ENCODE results near the gene SSTR3. TPM values are rescaled to one million over a fixed set of nuclear protein-coding genes. Genes with fewer than 3 reads are reported as not detected.

The SSTR3 gene
- total RNA-seq, 1 donor from 2014 or later, result 0.69 TPM

DNA sequence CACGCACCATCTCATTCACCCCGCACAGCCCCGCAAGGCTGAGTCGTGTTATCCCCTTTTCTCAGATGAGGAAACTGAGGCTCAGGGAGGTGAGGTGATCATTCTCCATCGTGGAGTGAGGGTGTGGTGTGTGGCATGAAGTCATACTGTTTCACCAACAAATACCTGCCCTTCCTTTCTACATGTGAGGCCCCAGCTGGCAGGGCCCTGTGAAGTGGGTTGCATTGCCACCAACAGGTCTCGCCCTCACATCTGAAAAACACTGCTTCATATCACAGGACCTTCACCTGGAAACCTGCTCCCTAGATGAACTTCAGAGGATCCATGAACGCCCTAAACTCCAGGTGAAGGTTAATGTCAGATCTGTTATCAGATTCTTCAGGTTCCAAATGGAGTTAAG, 4.3 kb downstream of the SSTR3 start:
- H3K27me3 Mint-ChIP-seq (ENCODE audit: low read depth), result peaks cover 1% of the 10 kb centered on the region
- H3K4me3 Mint-ChIP-seq, result no peak overlapping the region
- no peaks in the 10 kb centered on the region for H3K36me3 Mint-ChIP-seq
- H3K9me3 Mint-ChIP-seq, result no peaks in the 10 kb centered on the region
- TF ChIP-seq, protein P1, sequence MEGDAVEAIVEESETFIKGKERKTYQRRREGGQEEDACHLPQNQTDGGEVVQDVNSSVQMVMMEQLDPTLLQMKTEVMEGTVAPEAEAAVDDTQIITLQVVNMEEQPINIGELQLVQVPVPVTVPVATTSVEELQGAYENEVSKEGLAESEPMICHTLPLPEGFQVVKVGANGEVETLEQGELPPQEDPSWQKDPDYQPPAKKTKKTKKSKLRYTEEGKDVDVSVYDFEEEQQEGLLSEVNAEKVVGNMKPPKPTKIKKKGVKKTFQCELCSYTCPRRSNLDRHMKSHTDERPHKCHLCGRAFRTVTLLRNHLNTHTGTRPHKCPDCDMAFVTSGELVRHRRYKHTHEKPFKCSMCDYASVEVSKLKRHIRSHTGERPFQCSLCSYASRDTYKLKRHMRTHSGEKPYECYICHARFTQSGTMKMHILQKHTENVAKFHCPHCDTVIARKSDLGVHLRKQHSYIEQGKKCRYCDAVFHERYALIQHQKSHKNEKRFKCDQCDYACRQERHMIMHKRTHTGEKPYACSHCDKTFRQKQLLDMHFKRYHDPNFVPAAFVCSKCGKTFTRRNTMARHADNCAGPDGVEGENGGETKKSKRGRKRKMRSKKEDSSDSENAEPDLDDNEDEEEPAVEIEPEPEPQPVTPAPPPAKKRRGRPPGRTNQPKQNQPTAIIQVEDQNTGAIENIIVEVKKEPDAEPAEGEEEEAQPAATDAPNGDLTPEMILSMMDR (IDR thresholded peaks at IDR 0.05; ENCODE audit: unreplicated experiment), result no peak
- H3K27ac Mint-ChIP-seq, result no peak overlapping the region
- DNase-seq (ENCODE audit: low spot score in 2 of 2, unreplicated experiment in 2 of 2), result no peak
- peaks cover 30% of the 10 kb centered on the region for H3K4me1 Mint-ChIP-seq

DNA sequence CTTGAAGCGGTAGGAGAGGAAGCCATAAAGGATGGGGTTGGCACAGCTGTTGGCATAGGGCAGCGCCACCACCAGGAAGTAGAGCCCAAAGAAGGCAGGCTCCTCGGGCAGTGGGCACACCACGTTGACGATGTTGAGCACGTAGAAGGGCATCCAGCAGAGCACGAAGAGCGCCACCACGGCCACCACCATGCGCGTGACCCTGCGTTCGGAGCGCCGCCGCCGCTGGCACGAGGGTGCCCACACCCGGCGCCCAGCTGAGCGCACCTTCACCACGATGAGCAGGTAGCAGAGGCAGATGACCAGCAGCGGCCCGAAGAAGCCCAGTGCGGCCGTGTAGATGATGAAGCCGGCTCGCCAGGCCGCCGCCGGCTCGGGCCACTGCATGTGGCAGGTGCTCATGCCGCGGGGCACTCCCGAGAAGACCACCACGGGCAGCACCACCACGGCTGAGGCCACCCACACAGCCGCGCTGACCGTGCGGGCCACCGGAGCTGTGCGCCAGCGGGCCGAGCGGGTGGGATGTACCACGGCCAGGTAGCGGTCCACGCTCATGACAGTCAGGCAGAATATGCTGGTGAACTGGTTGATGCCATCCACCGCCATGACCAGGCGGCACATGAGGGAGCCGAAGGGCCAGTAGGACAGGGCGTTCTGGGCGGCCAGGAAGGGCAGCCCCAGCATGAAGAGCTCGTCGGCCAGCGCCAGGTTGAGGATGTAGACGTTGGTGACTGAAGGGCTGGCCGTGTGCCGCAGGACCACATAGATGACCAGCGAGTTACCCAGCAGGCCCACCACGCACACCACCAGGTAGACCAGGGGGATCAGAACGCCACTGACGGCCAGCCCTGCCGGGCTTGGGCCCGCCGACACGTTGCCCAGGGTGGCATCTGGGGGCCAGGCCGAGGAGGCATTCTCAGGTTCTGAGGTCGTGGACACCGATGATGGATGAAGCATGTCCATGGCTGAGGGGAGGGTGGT, 5.1 kb downstream of the SSTR3 start:
- Mint-ChIP-seq H3K27me3 (ENCODE audit: low read depth) (peaks cover 1% of the 10 kb centered on the region), H3K36me3 (no peaks in the 10 kb centered on the region), H3K4me3 (no peak overlapping the region), H3K9me3 (no peaks in the 10 kb centered on the region), H3K4me1 (peaks cover 22% of the 10 kb centered on the region), H3K27ac (no peak overlapping the region)
- TF ChIP-seq, protein P1 (IDR thresholded peaks at IDR 0.05; ENCODE audit: unreplicated experiment), result no peak
- no peak for DNase-seq (ENCODE audit: low spot score in 2 of 2, unreplicated experiment in 2 of 2)

DNA sequence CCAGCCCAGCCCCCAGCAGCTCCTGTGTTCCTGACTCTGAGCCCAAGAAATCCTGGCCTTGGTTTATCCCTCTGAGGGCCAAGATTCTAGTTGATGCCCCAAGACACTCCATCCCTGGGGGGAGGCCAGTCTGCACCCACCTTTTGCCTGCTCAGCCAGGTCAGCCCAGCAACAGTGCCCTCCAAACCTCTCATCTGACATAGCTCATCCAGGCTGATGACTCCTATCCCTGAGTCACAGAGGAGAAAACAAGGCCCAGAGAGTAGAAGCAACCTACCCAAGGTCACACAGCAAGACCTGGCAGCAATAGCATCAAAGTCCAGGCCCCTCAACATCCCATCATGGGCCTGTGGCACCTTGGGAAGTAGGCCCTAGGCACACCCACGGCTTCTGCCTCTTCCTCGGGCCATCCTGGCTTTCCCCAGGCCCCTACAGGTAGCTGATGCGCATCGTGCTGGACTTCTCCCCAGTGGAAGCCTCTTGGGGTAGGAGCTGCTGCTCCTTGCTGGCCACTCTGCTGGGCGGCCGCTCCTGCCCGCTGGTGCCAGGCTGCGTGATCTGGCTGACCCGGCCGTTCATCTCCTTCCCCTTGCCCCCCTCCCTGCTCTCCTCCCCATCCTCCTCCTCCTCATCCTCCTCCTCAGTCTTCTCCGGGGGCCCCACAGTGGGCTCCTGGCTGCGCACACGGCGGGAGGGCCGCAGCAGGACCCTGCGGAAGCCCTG, 6.0 kb downstream of the SSTR3 start:
- H3K9me3 Mint-ChIP-seq, result no peaks in the 10 kb centered on the region
- TF ChIP-seq, protein P1 (IDR thresholded peaks at IDR 0.05; ENCODE audit: unreplicated experiment), result no peak
- H3K27me3 Mint-ChIP-seq (ENCODE audit: low read depth), result peaks cover 1% of the 10 kb centered on the region
- no peak overlapping the region for H3K4me3 Mint-ChIP-seq
- no peaks in the 10 kb centered on the region for H3K36me3 Mint-ChIP-seq
- H3K4me1 Mint-ChIP-seq, result peaks cover 13% of the 10 kb centered on the region
- no peak for DNase-seq (ENCODE audit: low spot score in 2 of 2, unreplicated experiment in 2 of 2)
- no peak overlapping the region for H3K27ac Mint-ChIP-seq

DNA sequence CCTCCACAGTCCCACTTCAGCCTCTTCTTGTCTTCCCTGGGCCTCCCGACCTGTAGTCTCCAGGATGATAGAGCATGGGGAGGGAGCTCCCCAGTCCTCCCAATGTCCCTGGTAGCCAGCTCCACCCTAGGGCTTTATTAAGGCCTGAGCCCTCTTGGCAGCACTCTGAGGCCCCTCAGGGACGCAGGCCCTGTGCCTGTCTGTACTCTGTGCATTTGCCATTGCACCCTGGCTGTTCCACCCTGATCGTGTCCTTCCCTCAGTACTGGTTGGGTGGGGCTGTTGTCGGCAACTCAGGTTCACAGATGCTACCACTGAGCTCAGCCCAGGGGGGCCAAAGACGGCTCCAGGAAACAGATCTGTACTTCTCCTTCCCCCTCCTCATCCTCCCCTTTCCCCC, 7.2 kb downstream of the SSTR3 start:
- H3K9me3 Mint-ChIP-seq, result no peaks in the 10 kb centered on the region
- H3K4me3 Mint-ChIP-seq, result no peak overlapping the region
- peaks cover 5% of the 10 kb centered on the region for H3K4me1 Mint-ChIP-seq
- no peaks in the 10 kb centered on the region for H3K27me3 Mint-ChIP-seq (ENCODE audit: low read depth)
- DNase-seq (ENCODE audit: low spot score in 2 of 2, unreplicated experiment in 2 of 2), result no peak
- TF ChIP-seq, protein P1 (IDR thresholded peaks at IDR 0.05; ENCODE audit: unreplicated experiment), result no peak
- no peaks in the 10 kb centered on the region for H3K36me3 Mint-ChIP-seq
- no peak overlapping the region for H3K27ac Mint-ChIP-seq

DNA sequence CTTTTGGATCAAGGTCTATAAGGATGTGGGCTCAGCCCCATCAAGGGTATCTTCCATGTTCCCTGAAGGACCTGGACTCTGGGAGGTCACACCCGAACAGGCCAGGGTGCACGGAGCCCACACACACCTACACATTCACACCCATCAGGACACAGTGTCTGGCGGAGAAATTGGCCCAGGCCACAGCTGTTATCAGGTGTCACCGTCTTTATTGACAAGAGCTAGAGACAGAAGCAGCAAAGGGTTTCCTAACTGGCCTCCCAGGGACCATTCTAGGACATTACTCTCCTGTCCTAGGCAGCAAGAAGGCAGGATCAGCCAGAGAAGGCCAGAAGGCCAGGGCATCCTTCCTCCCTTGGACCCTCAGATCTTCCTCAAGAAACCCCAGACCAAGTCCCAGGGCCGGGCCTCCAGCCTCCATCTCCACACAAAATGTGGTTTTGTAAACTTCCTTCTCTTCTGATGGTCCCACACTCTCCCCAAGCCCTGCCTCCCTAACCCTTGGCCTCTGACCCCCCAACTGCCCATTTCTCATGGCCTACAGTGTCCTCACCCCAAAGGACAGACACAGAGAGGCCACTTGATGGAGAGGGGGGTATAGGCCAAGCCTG, 8.1 kb downstream of the SSTR3 start:
- no peaks in the 10 kb centered on the region for H3K36me3 Mint-ChIP-seq
- H3K9me3 Mint-ChIP-seq, result no peaks in the 10 kb centered on the region
- peaks cover 5% of the 10 kb centered on the region for H3K4me1 Mint-ChIP-seq
- H3K27me3 Mint-ChIP-seq (ENCODE audit: low read depth), result no peaks in the 10 kb centered on the region
- DNase-seq (ENCODE audit: low spot score in 2 of 2, unreplicated experiment in 2 of 2), result no peak
- no peak overlapping the region for H3K4me3 Mint-ChIP-seq
- TF ChIP-seq, protein P1 (IDR thresholded peaks at IDR 0.05; ENCODE audit: unreplicated experiment), result no peak
- no peak overlapping the region for H3K27ac Mint-ChIP-seq
